ENCODE data around the gene PSME4.

DNA sequence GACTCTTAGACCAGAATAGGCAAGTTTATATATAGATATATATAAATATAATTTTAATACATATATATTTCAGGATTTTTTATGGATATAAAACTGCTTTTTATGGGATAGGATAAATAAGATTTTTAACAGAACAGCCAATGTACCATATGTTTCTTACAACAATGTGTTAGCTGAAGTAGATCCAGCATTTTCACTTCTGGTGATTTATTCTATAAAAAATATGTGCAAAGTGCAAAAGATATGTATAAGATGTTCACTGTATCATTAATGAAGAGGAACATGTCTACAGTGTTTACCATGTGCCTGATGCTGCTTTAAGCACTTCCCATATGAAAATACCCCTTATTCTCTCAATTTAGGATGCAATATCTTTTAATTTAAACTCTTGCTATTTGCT, 88.8 kb downstream of the PSME4 start:
- TF ChIP-seq GATA3 (IDR thresholded peaks at IDR 0.05; ENCODE audit: low read depth, low read length) (no peak), GATA2 (IDR thresholded peaks at IDR 0.05; ENCODE audit: low read depth, low read length) (no peak)
